Skeletal muscle satellite cell (primary cell): ENCODE measurements around the gene CD82.

Source experiments
- H3K27me3 ChIP-seq: 2 replicates; pipeline ENCODE4 v1.7.0; 2013; ENCODE audit warnings: low read length; ENCODE audit not compliant: control insufficient read depth, insufficient read depth
- H3K36me3 ChIP-seq: 2 replicates; pipeline ENCODE4 v1.7.0; 2013; ENCODE audit warnings: mild to moderate bottlenecking, control low read depth, low read length; ENCODE audit not compliant: insufficient read depth
- H3K4me1 ChIP-seq: 2 replicates; pipeline ENCODE4 v1.7.0; 2013; ENCODE audit warnings: low read length; ENCODE audit not compliant: control insufficient read depth, insufficient read depth
- H3K4me2 ChIP-seq: 2 replicates; pipeline ENCODE4 v1.7.0; 2013; ENCODE audit warnings: mild to moderate bottlenecking, low read length
- H3K4me3 ChIP-seq: 2 replicates; pipeline ENCODE4 v1.7.0; 2013; ENCODE audit warnings: low read length
- H3K9ac ChIP-seq: 2 replicates; pipeline ENCODE4 v1.7.0; 2013; ENCODE audit warnings: mild to moderate bottlenecking, low read depth, low read length, moderate library complexity
- H3K9me3 ChIP-seq: replicated peaks from 2 replicates; pipeline ENCODE4 v1.7.0; 2013; ENCODE audit warnings: mild to moderate bottlenecking, control low read depth, low read length

CD82 gene

GRCh38 chr11:44526438-44526837, 39.0 kb upstream of the CD82 start:
- H3K9ac ChIP-seq: no peak overlapping the region
- no peaks in the 10 kb centered on the region for H3K9me3 ChIP-seq
- no peak overlapping the region for H3K4me3 ChIP-seq
- no peaks in the 10 kb centered on the region for H3K36me3 ChIP-seq
- H3K27me3 ChIP-seq: peaks cover 34% of the 10 kb centered on the region
- H3K4me1 ChIP-seq: no peaks in the 10 kb centered on the region
- H3K4me2 ChIP-seq: no peak overlapping the region

- Histone ChIP-seq H3K4me3 (no peak overlapping the region), H3K36me3 (no peaks in the 10 kb centered on the region), H3K4me1 (no peaks in the 10 kb centered on the region), H3K9ac (no peak overlapping the region), H3K4me2 (no peak overlapping the region), H3K9me3 (no peaks in the 10 kb centered on the region), H3K27me3 (peaks cover 29% of the 10 kb centered on the region)
Measured at GRCh38 chr11:44527476-44527875, 38.0 kb upstream of the CD82 start.

GRCh38 chr11:44528103-44528502, 37.4 kb upstream of the CD82 start:
- Histone ChIP-seq H3K9me3 (no peaks in the 10 kb centered on the region), H3K27me3 (peaks cover 29% of the 10 kb centered on the region), H3K4me2 (no peak overlapping the region), H3K9ac (no peak overlapping the region), H3K36me3 (no peaks in the 10 kb centered on the region), H3K4me1 (no peaks in the 10 kb centered on the region), H3K4me3 (no peak overlapping the region)

GRCh38 chr11:44528581-44528980, 36.9 kb upstream of the CD82 start:
- H3K4me1 ChIP-seq: no peaks in the 10 kb centered on the region
- no peak overlapping the region for H3K4me3 ChIP-seq
- H3K4me2 ChIP-seq: no peak overlapping the region
- H3K27me3 ChIP-seq: peaks cover 29% of the 10 kb centered on the region
- H3K36me3 ChIP-seq: no peaks in the 10 kb centered on the region
- no peak overlapping the region for H3K9ac ChIP-seq
- H3K9me3 ChIP-seq: no peaks in the 10 kb centered on the region

GRCh38 chr11:44529895-44530412, 35.5 kb upstream of the CD82 start:
- H3K4me1 ChIP-seq: no peaks in the 10 kb centered on the region
- H3K36me3 ChIP-seq: no peaks in the 10 kb centered on the region
- H3K9ac ChIP-seq: no peak overlapping the region
- no peaks in the 10 kb centered on the region for H3K9me3 ChIP-seq
- H3K27me3 ChIP-seq: peaks cover 40% of the 10 kb centered on the region
- H3K4me2 ChIP-seq: no peak overlapping the region
- no peak overlapping the region for H3K4me3 ChIP-seq

GRCh38 chr11:44530413-44531115, 34.9 kb upstream of the CD82 start:
- H3K9me3 ChIP-seq: no peaks in the 10 kb centered on the region
- no peak overlapping the region for H3K9ac ChIP-seq
- H3K4me1 ChIP-seq: no peaks in the 10 kb centered on the region
- peaks cover 47% of the 10 kb centered on the region for H3K27me3 ChIP-seq
- H3K4me3 ChIP-seq: no peak overlapping the region
- no peak overlapping the region for H3K4me2 ChIP-seq
- H3K36me3 ChIP-seq: no peaks in the 10 kb centered on the region

- Histone ChIP-seq H3K4me1 (no peaks in the 10 kb centered on the region), H3K4me3 (no peak overlapping the region), H3K9ac (no peak overlapping the region), H3K36me3 (no peaks in the 10 kb centered on the region), H3K9me3 (no peaks in the 10 kb centered on the region), H3K27me3 (peaks cover 51% of the 10 kb centered on the region), H3K4me2 (no peak overlapping the region)
Measured at GRCh38 chr11:44531116-44531504, 34.4 kb upstream of the CD82 start.

- no peak overlapping the region for H3K4me3 ChIP-seq
- no peaks in the 10 kb centered on the region for H3K9me3 ChIP-seq
- no peaks in the 10 kb centered on the region for H3K36me3 ChIP-seq
- no peak overlapping the region for H3K4me2 ChIP-seq
- H3K27me3 ChIP-seq: peaks cover 51% of the 10 kb centered on the region
- no peaks in the 10 kb centered on the region for H3K4me1 ChIP-seq
- H3K9ac ChIP-seq: no peak overlapping the region
Measured at GRCh38 chr11:44531636-44532035, 33.8 kb upstream of the CD82 start.

- Histone ChIP-seq H3K4me2 (no peak overlapping the region), H3K4me3 (no peak overlapping the region), H3K36me3 (no peaks in the 10 kb centered on the region), H3K9me3 (no peaks in the 10 kb centered on the region), H3K4me1 (no peaks in the 10 kb centered on the region), H3K27me3 (peaks cover 46% of the 10 kb centered on the region), H3K9ac (no peak overlapping the region)
Measured at GRCh38 chr11:44532809-44533208, 32.7 kb upstream of the CD82 start.

- no peak overlapping the region for H3K4me2 ChIP-seq
Measured at GRCh38 chr11:44533921-44534711, 31.3 kb upstream of the CD82 start.

GRCh38 chr11:44535191-44535980, 30.1 kb upstream of the CD82 start:
- Histone ChIP-seq H3K36me3 (no peaks in the 10 kb centered on the region), H3K27me3 (peaks cover 42% of the 10 kb centered on the region), H3K9me3 (no peaks in the 10 kb centered on the region), H3K4me3 (no peak overlapping the region), H3K9ac (no peak overlapping the region), H3K4me2 (no peak overlapping the region), H3K4me1 (no peaks in the 10 kb centered on the region)

More at GRCh38 chr11:44533921-44534711, 31.3 kb upstream of the CD82 start:
- Histone ChIP-seq H3K9me3 (no peaks in the 10 kb centered on the region), H3K4me3 (no peak overlapping the region), H3K36me3 (no peaks in the 10 kb centered on the region), H3K27me3 (peaks cover 42% of the 10 kb centered on the region), H3K4me1 (no peaks in the 10 kb centered on the region), H3K9ac (no peak overlapping the region)
